K562 (cell line): Measurements from ENCODE around the gene ARHGAP4. TPM values are rescaled to one million over a fixed set of nuclear protein-coding genes. Genes with fewer than 3 reads are reported as not detected.

ENCODE experiments used
- ATF4 ChIP-seq: fragments of 450-650 bp; formaldehyde crosslinking; IDR thresholded peaks from 2 replicates; pipeline ENCODE4 v1.4.0; 2022; ENCODE audit warnings: mild to moderate bottlenecking, moderate library complexity
- HNRNPL ChIP-seq: fragments of 200-400 bp; formaldehyde crosslinking; IDR thresholded peaks from 2 replicates; pipeline ENCODE4 v1.6.1; 2017; ENCODE audit warnings: low read depth, mild to moderate bottlenecking, low read length
- LARP7 ChIP-seq: fragments of 450-650 bp; IDR thresholded peaks from 2 replicates; pipeline ENCODE4 v1.6.1; 2016
- MCM2 ChIP-seq: fragments of 450-650 bp; IDR thresholded peaks from 2 replicates; pipeline ENCODE4 v1.6.1; 2017; ENCODE audit warnings: low read depth, mild to moderate bottlenecking
- MTF1 ChIP-seq: fragments of 250-450 bp; sonication (Bioruptor Pico); IDR thresholded peaks from 2 replicates; pipeline ENCODE4 v1.9.0; 2021; ENCODE audit warnings: moderate library complexity, mild to moderate bottlenecking, inconsistent platforms, borderline replicate concordance
- NEUROD1 ChIP-seq: fragments of 150-350 bp; IDR thresholded peaks from 2 replicates; pipeline ENCODE4 v1.6.1; 2014; ENCODE audit warnings: borderline replicate concordance, low read length, low read depth; ENCODE audit not compliant: partially characterized antibody
- NR2C2 ChIP-seq, 2 experiments: fragments of 200-800 bp in 1 of 2; sonication (Bioruptor generic) in 1 of 2; sonication (generic) in 1 of 2; formaldehyde crosslinking in 1 of 2; IDR thresholded peaks; 2 replicates each; pipeline versions ENCODE4 v1.6.1 to v1.8.0; 2016 to 2022; ENCODE audit warnings: mild to moderate bottlenecking in 1 of 2, missing compliant biosample characterization in 1 of 2, missing genetic modification characterization in 1 of 2, missing genetic modification reagents in 1 of 2
- NR2F6 ChIP-seq: fragments of 450-650 bp; formaldehyde crosslinking; IDR thresholded peaks from 2 replicates; pipeline ENCODE4 v1.4.0; 2020; ENCODE audit warnings: mild to moderate bottlenecking
- PHF8 ChIP-seq: fragments of 200-600 bp; sonication (generic); IDR thresholded peaks from 2 replicates; pipeline ENCODE4 v1.6.1; 2012; ENCODE audit warnings: mixed run types, mild to moderate bottlenecking, inconsistent platforms, low read length, moderate library complexity, borderline replicate concordance
- SIN3B ChIP-seq: fragments of 450-650 bp; IDR thresholded peaks from 2 replicates; pipeline ENCODE4 v1.6.1; 2017; ENCODE audit warnings: low read depth, mild to moderate bottlenecking, moderate library complexity
- SOX6 ChIP-seq: fragments of 450-650 bp; IDR thresholded peaks from 2 replicates; pipeline ENCODE4 v1.6.1; 2014; ENCODE audit warnings: mild to moderate bottlenecking
- STAT5B ChIP-seq: fragments of 250-450 bp; sonication (Bioruptor Pico); IDR thresholded peaks from 2 replicates; pipeline ENCODE4 v1.8.0; 2021; ENCODE audit warnings: mild to moderate bottlenecking, inconsistent platforms
- TGIF2 ChIP-seq: sonication (generic); formaldehyde crosslinking; IDR thresholded peaks from 2 replicates; pipeline ENCODE4 v1.8.1; 2022; ENCODE audit warnings: mild to moderate bottlenecking, missing genetic modification reagents, moderate library complexity
- ZNF165 ChIP-seq: fragments of 250-450 bp; sonication (Bioruptor Pico); IDR thresholded peaks from 2 replicates; pipeline ENCODE4 v1.4.0; 2020; ENCODE audit warnings: borderline replicate concordance
- ZNF174 ChIP-seq: fragments of 250-450 bp; sonication (Bioruptor Pico); IDR thresholded peaks from 2 replicates; pipeline ENCODE4 v1.4.0; 2020; ENCODE audit warnings: mild to moderate bottlenecking
- ZNF586 ChIP-seq: fragments of 450-650 bp; formaldehyde crosslinking; conservative IDR thresholded peaks from 2 replicates; pipeline ENCODE4 v1.4.0; 2020; ENCODE audit warnings: mild to moderate bottlenecking, moderate library complexity
- polyA plus RNA-seq, 8 experiments: library from polyadenylated mRNA; depleted of rRNA in 4 of 8; stranded (reverse) in 5 of 8; unstranded in 3 of 8; fragments of >200 nt; fragmentation: Nextera tagmentation in 2 of 8; fragmentation: Illumina TruSeq in 1 of 8; extraction: Ambion mirVana in 2 of 8; extraction: Trizol in 1 of 8; gene quantifications; 2 replicates each; pipeline versions ENCODE4 v1.2.1 to v1.2.3, GENCODE V29; 2011 to 2014; ENCODE audit warnings: inconsistent platforms in 1 of 8, missing spikeins in 1 of 8
- total RNA-seq, 7 experiments: library from RNA; depleted of rRNA in 6 of 7; stranded (reverse); fragments of >200 nt in 6 of 7; fragmentation: Illumina TruSeq in 2 of 7; extraction: Trizol in 2 of 7; gene quantifications; 2 replicates each; pipeline versions ENCODE4 v1.2.1 to v1.2.3, GENCODE V29; 2011 to 2021; ENCODE audit warnings: low replicate concordance in 1 of 7
- TF ChIP-seq, protein P1 (sequence below): fragments of 250-450 bp; sonication (Bioruptor Pico); IDR thresholded peaks from 2 replicates; pipeline ENCODE4 v1.9.0; 2021; ENCODE audit warnings: mild to moderate bottlenecking, inconsistent platforms
- TF ChIP-seq, protein P2 (sequence below): fragments of 250-450 bp; sonication (Bioruptor Pico); IDR thresholded peaks from 2 replicates; pipeline ENCODE4 v1.9.0; 2021; ENCODE audit warnings: mild to moderate bottlenecking
- TF ChIP-seq, protein P3 (sequence below): fragments of 450-650 bp; IDR thresholded peaks from 2 replicates; pipeline ENCODE4 v1.6.1; 2018; ENCODE audit not compliant: partially characterized antibody
- TF ChIP-seq, protein P4 (sequence below): sonication (generic); formaldehyde crosslinking; IDR thresholded peaks from 2 replicates; pipeline ENCODE4 v1.8.0; 2022; ENCODE audit warnings: mild to moderate bottlenecking, missing genetic modification reagents, borderline replicate concordance

Gene ARHGAP4
- total and polyA plus RNA-seq, 9 of the 15 experiments (the other 6 are each of a cell fraction or from before 2014, with no cell fraction given) = 0.30 to 81.8 (median 13.5) TPM

GRCh38 chrX:153926552-153926857 lies 441 bp upstream of the ARHGAP4 start (continued):
- TF ChIP-seq, protein P1, sequence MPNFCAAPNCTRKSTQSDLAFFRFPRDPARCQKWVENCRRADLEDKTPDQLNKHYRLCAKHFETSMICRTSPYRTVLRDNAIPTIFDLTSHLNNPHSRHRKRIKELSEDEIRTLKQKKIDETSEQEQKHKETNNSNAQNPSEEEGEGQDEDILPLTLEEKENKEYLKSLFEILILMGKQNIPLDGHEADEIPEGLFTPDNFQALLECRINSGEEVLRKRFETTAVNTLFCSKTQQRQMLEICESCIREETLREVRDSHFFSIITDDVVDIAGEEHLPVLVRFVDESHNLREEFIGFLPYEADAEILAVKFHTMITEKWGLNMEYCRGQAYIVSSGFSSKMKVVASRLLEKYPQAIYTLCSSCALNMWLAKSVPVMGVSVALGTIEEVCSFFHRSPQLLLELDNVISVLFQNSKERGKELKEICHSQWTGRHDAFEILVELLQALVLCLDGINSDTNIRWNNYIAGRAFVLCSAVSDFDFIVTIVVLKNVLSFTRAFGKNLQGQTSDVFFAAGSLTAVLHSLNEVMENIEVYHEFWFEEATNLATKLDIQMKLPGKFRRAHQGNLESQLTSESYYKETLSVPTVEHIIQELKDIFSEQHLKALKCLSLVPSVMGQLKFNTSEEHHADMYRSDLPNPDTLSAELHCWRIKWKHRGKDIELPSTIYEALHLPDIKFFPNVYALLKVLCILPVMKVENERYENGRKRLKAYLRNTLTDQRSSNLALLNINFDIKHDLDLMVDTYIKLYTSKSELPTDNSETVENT (CRISPR knock-in tag) = no peak
- TF ChIP-seq NR2C2 (CRISPR knock-in tag; IDR thresholded peaks at IDR 0.05) (no peak), NR2C2 (tag; IDR thresholded peaks at IDR 0.05) (no peak; the same call in 1 of the 2 replicates), ZNF586 (CRISPR knock-in tag) (no peak), NR2F6 (CRISPR knock-in tag) (no peak), MCM2 (no peak), SIN3B (no peak), SOX6 (no peak), ATF4 (CRISPR knock-in tag) (no peak), HNRNPL (0 out of 2 replicates have a peak, but pooled peaks have one; percentile 10), STAT5B (no peak), TGIF2 (CRISPR knock-in tag) (no peak), PHF8 (peak; percentile 35; the same call in 1 of the 2 replicates), ZNF174 (CRISPR knock-in tag) (no peak), LARP7 (no peak), NEUROD1 (no peak), MTF1 (no peak), ZNF165 (no peak)
- TF ChIP-seq, protein P2, sequence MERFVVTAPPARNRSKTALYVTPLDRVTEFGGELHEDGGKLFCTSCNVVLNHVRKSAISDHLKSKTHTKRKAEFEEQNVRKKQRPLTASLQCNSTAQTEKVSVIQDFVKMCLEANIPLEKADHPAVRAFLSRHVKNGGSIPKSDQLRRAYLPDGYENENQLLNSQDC (CRISPR knock-in tag) = no peak
- TF ChIP-seq, protein P3, sequence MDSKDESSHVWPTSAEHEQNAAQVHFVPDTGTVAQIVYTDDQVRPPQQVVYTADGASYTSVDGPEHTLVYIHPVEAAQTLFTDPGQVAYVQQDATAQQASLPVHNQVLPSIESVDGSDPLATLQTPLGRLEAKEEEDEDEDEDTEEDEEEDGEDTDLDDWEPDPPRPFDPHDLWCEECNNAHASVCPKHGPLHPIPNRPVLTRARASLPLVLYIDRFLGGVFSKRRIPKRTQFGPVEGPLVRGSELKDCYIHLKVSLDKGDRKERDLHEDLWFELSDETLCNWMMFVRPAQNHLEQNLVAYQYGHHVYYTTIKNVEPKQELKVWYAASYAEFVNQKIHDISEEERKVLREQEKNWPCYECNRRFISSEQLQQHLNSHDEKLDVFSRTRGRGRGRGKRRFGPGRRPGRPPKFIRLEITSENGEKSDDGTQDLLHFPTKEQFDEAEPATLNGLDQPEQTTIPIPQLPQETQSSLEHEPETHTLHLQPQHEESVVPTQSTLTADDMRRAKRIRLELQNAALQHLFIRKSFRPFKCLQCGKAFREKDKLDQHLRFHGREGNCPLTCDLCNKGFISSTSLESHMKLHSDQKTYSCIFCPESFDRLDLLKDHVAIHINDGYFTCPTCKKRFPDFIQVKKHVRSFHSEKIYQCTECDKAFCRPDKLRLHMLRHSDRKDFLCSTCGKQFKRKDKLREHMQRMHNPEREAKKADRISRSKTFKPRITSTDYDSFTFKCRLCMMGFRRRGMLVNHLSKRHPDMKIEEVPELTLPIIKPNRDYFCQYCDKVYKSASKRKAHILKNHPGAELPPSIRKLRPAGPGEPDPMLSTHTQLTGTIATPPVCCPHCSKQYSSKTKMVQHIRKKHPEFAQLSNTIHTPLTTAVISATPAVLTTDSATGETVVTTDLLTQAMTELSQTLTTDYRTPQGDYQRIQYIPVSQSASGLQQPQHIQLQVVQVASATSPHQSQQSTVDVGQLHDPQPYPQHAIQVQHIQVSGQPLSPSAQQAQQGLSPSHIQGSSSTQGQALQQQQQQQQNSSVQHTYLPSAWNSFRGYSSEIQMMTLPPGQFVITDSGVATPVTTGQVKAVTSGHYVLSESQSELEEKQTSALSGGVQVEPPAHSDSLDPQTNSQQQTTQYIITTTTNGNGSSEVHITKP = peak; percentile 67
- TF ChIP-seq, protein P4, sequence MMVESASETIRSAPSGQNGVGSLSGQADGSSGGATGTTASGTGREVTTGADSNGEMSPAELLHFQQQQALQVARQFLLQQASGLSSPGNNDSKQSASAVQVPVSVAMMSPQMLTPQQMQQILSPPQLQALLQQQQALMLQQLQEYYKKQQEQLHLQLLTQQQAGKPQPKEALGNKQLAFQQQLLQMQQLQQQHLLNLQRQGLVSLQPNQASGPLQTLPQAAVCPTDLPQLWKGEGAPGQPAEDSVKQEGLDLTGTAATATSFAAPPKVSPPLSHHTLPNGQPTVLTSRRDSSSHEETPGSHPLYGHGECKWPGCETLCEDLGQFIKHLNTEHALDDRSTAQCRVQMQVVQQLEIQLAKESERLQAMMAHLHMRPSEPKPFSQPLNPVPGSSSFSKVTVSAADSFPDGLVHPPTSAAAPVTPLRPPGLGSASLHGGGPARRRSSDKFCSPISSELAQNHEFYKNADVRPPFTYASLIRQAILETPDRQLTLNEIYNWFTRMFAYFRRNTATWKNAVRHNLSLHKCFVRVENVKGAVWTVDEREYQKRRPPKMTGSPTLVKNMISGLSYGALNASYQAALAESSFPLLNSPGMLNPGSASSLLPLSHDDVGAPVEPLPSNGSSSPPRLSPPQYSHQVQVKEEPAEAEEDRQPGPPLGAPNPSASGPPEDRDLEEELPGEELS (CRISPR knock-in tag) = 0 out of 2 replicates have a peak, but pooled peaks have one; percentile 31
